Stomach (tissue), 9 donors: ENCODE data around the gene NCAM1. TPM values are rescaled to one million over a fixed set of nuclear protein-coding genes. Genes with fewer than 3 reads are reported as not detected.

ENCODE experiments used
- DNase-seq, 2 donors: peaks; one replicate each; pipeline versions ENCODE4 v3.0.0 to v3.0.0-alpha.2; 2013 to 2019
- H3K27ac ChIP-seq, 5 donors: fragments of 200-600 bp in 4 of 5; sonication (generic) in 4 of 5; one replicate each; pipeline ENCODE4 v1.5.1; 2013 to 2019; ENCODE audit warnings: mild to moderate bottlenecking in 1 of 5, moderate library complexity in 1 of 5
- H3K27me3 ChIP-seq, 3 donors: fragments of 200-600 bp; sonication (generic); one replicate each; pipeline ENCODE4 v1.5.1; 2017 to 2019; ENCODE audit warnings: mixed run types in 1 of 3
- H3K36me3 ChIP-seq, 4 donors: fragments of 200-600 bp; sonication (generic); 1 replicate in 3 of 4; 2 replicates in 1 of 4; pipeline ENCODE4 v1.5.1; 2016 to 2019
- H3K4me1 ChIP-seq, 4 donors: fragments of 200-600 bp; sonication (generic); one replicate each; pipeline ENCODE4 v1.5.1; 2016 to 2019
- H3K4me3 ChIP-seq, 4 donors: fragments of 200-600 bp; sonication (generic) in 3 of 4; one replicate each; pipeline ENCODE4 v1.5.1; 2016 to 2019; ENCODE audit warnings: mild to moderate bottlenecking in 1 of 4
- H3K9me3 ChIP-seq, 4 donors: fragments of 200-600 bp; sonication (generic); one replicate each; pipeline ENCODE4 v1.5.1; 2016 to 2019
- EP300 ChIP-seq: sonication (generic); formaldehyde crosslinking; IDR thresholded peaks from one replicate; pipeline ENCODE4 v1.6.1; 2017; ENCODE audit warnings: antibody characterized with exemption
- POLR2A ChIP-seq, 4 donors: fragments of 450-650 bp; IDR thresholded peaks; one replicate each; pipeline ENCODE4 v1.6.1; 2016; ENCODE audit warnings: antibody characterized with exemption in 4 of 4, control low read depth in 2 of 4, mild to moderate bottlenecking in 1 of 4, moderate library complexity in 1 of 4
- POLR2AphosphoS5 ChIP-seq, 3 donors: sonication (generic); formaldehyde crosslinking; IDR thresholded peaks; one replicate each; pipeline ENCODE4 v1.6.1; 2016; ENCODE audit warnings: antibody characterized with exemption in 3 of 3
- WGBS, 5 donors: extraction: QIAGEN DNeasy Blood & Tissue Kit in 3 of 5; methylation state at CpG; one replicate each; pipeline versions ENCODE4 v1.1.5 to v1.1.7; 2013 to 2018; 5-methylcytosine and 5-hydroxymethylcytosine counted together
- intact Hi-C: fragments of 100-400 bp; cut with DNase I; formaldehyde crosslinking; loops from one replicate; pipeline ENCODE4 v1.15.1; 2023; ENCODE audit warnings: low total_unique reads
- polyA plus RNA-seq, 3 donors: library from polyadenylated mRNA; stranded (reverse); fragments of 200-250 nt; gene quantifications; one replicate each; pipeline ENCODE4 v1.2.3, GENCODE V29; 2013
- total RNA-seq, 5 donors: library from RNA; depleted of rRNA; stranded (reverse); fragments of >200 nt; gene quantifications; one replicate each; pipeline versions ENCODE4 v1.1.0 to v1.2.3, GENCODE V29; 2014 to 2016
- TF ChIP-seq, protein P1 (sequence below), 7 experiments: fragments of 450-650 bp in 4 of 7; fragments of 200-600 bp in 3 of 7; sonication (generic) in 3 of 7; IDR thresholded peaks; one replicate each; pipeline ENCODE4 v1.5.1; 2016 to 2019; ENCODE audit warnings: antibody characterized with exemption in 7 of 7, control low read depth in 2 of 7, mild to moderate bottlenecking in 1 of 7
- donor health status: healthy with polysubstance abuse.
- donor health status: Bipolar disorder and iron deficiency.
- donor health status: healthy.

Gene NCAM1
- total and polyA plus RNA-seq, 8 donors: 5.7 to 84.8 (median 28.9) TPM

GRCh38 chr11:113263458-113264259 lies 302.4 kb downstream of the NCAM1 start:
- Histone ChIP-seq H3K27me3 (no peaks in the 10 kb centered on the region), H3K36me3 (peaks cover 0 to 53% (median 14%) of the 10 kb centered on the region in 4 donors), H3K4me3 (no peak overlapping the region), H3K27ac (no peak overlapping the region), H3K9me3 (no peaks in the 10 kb centered on the region), H3K4me1 (no peaks in the 10 kb centered on the region)
- 71 to 75% (median 72%) methylated on average over 9 of the region's 9 CpGs for WGBS, 5 donors
- no peak for DNase-seq
- intact Hi-C loops: no loop called here
- TF ChIP-seq EP300: no peak
- TF ChIP-seq POLR2AphosphoS5 (IDR thresholded peaks at IDR 0.05): no peak
- TF ChIP-seq, protein P1, sequence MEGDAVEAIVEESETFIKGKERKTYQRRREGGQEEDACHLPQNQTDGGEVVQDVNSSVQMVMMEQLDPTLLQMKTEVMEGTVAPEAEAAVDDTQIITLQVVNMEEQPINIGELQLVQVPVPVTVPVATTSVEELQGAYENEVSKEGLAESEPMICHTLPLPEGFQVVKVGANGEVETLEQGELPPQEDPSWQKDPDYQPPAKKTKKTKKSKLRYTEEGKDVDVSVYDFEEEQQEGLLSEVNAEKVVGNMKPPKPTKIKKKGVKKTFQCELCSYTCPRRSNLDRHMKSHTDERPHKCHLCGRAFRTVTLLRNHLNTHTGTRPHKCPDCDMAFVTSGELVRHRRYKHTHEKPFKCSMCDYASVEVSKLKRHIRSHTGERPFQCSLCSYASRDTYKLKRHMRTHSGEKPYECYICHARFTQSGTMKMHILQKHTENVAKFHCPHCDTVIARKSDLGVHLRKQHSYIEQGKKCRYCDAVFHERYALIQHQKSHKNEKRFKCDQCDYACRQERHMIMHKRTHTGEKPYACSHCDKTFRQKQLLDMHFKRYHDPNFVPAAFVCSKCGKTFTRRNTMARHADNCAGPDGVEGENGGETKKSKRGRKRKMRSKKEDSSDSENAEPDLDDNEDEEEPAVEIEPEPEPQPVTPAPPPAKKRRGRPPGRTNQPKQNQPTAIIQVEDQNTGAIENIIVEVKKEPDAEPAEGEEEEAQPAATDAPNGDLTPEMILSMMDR (IDR thresholded peaks at IDR 0.05): no peak
- no peak for TF ChIP-seq POLR2A (IDR thresholded peaks at IDR 0.05)

GRCh38 chr11:113265362-113265761 lies 304.1 kb downstream of the NCAM1 start:
- no peaks in the 10 kb centered on the region for H3K27me3 ChIP-seq
- no peak overlapping the region for H3K27ac ChIP-seq
- H3K9me3 ChIP-seq: no peaks in the 10 kb centered on the region
- peaks cover 0 to 57% (median 12%) of the 10 kb centered on the region in 4 donors for H3K36me3 ChIP-seq
- WGBS, 5 donors: 79 to 92% (median 88%) methylated on average over 2 of the region's 2 CpGs
- no peak for TF ChIP-seq EP300
- TF ChIP-seq, protein P1 (IDR thresholded peaks at IDR 0.05): no peak
- no peak for TF ChIP-seq POLR2A (IDR thresholded peaks at IDR 0.05)
- no peak for TF ChIP-seq POLR2AphosphoS5 (IDR thresholded peaks at IDR 0.05)
- DNase-seq: no peak
- H3K4me3 ChIP-seq: no peak overlapping the region
- intact Hi-C loops: no loop called here
- H3K4me1 ChIP-seq: no peaks in the 10 kb centered on the region

- 85 to 91% (median 89%) methylated on average over 7 of the region's 7 CpGs for WGBS, 5 donors
- Histone ChIP-seq H3K36me3 (peaks cover 0 to 49% (median 3%) of the 10 kb centered on the region in 4 donors), H3K4me3 (no peak overlapping the region), H3K4me1 (no peaks in the 10 kb centered on the region), H3K27ac (no peak overlapping the region), H3K27me3 (no peaks in the 10 kb centered on the region), H3K9me3 (no peaks in the 10 kb centered on the region)
- no peak for DNase-seq
- TF ChIP-seq, protein P1 (IDR thresholded peaks at IDR 0.05): no peak
- TF ChIP-seq POLR2AphosphoS5 (IDR thresholded peaks at IDR 0.05) (no peak), EP300 (no peak), POLR2A (IDR thresholded peaks at IDR 0.05) (no peak)
- intact Hi-C loops: no loop called here
Observed at GRCh38 chr11:113267493-113267892, 306.3 kb downstream of the NCAM1 start.

DNA sequence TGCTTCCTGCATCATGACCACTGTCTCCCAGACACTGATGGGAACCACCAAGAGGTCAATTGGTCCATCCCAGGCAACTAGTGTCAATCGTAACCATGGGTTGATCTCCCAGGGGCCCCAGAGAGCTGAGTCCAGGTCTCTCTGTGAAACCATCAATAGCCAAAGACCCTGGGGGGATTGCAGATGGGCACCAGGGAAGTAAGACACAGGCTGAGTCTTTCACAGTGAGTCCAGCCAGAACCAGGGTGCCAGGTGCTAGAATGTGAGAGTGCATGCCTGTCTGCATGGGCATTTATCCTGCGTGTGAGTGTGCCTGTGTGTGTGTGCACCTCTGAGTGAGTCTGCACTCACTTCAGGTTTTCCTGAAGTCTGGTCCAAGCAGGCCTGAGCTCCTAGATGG lies 307.9 kb downstream of the NCAM1 start:
- H3K36me3 ChIP-seq: peaks cover 0 to 52% (median 4%) of the 10 kb centered on the region in 4 donors
- WGBS, 5 donors: 93 to 97% (median 94%) methylated on average over 2 of the region's 2 CpGs; no CpG with 5 or more reads in 1 of the 5 donors
- DNase-seq: no peak
- no peak overlapping the region for H3K4me3 ChIP-seq
- H3K27me3 ChIP-seq: no peaks in the 10 kb centered on the region
- no peak overlapping the region for H3K27ac ChIP-seq
- no peaks in the 10 kb centered on the region for H3K9me3 ChIP-seq
- intact Hi-C loops: no loop called here
- H3K4me1 ChIP-seq: no peaks in the 10 kb centered on the region
- no peak for TF ChIP-seq POLR2A (IDR thresholded peaks at IDR 0.05)
- no peak for TF ChIP-seq POLR2AphosphoS5 (IDR thresholded peaks at IDR 0.05)
- TF ChIP-seq, protein P1 (IDR thresholded peaks at IDR 0.05): no peak
- no peak for TF ChIP-seq EP300
